ENCODE results near the gene SEMA3F.

DNA sequence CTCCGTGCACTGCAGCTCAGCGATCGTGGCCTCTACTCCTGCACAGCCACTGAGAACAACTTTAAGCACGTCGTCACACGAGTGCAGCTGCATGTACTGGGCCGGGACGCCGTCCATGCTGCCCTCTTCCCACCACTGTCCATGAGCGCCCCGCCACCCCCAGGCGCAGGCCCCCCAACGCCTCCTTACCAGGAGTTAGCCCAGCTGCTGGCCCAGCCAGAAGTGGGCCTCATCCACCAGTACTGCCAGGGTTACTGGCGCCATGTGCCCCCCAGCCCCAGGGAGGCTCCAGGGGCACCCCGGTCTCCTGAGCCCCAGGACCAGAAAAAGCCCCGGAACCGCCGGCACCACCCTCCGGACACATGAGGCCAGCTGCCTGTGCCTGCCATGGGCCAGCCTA is 32.6 kb downstream of the SEMA3F start:
- TF ChIP-seq, protein P1, sequence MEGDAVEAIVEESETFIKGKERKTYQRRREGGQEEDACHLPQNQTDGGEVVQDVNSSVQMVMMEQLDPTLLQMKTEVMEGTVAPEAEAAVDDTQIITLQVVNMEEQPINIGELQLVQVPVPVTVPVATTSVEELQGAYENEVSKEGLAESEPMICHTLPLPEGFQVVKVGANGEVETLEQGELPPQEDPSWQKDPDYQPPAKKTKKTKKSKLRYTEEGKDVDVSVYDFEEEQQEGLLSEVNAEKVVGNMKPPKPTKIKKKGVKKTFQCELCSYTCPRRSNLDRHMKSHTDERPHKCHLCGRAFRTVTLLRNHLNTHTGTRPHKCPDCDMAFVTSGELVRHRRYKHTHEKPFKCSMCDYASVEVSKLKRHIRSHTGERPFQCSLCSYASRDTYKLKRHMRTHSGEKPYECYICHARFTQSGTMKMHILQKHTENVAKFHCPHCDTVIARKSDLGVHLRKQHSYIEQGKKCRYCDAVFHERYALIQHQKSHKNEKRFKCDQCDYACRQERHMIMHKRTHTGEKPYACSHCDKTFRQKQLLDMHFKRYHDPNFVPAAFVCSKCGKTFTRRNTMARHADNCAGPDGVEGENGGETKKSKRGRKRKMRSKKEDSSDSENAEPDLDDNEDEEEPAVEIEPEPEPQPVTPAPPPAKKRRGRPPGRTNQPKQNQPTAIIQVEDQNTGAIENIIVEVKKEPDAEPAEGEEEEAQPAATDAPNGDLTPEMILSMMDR (IDR thresholded peaks at IDR 0.05) = no peak
- TF ChIP-seq POLR2A (IDR thresholded peaks at IDR 0.05) = no peak

Data from ovary (tissue), 3 donors.